Fibroblast of the aortic adventitia (primary cell): ENCODE data around the gene STYXL1. TPM values are rescaled to one million over a fixed set of nuclear protein-coding genes. Genes with fewer than 3 reads are reported as not detected.
"Not testable (repeated sequence)": the region's sequence is repeated elsewhere in the genome, so short reads cannot be mapped to it uniquely, and the experiment has no call there.

Source experiments
- DNase-seq: peaks from one replicate; pipeline ENCODE4 v3.0.0-alpha.2; 2010; ENCODE audit warnings: low read depth
- H3K4me3 ChIP-seq: 2 replicates; pipeline ENCODE4 v1.5.1; 2011; ENCODE audit warnings: low read depth, mild to moderate bottlenecking, control low read depth, low read length, moderate library complexity
- CTCF ChIP-seq: IDR thresholded peaks from 2 replicates; pipeline ENCODE4 v1.5.1; 2011; ENCODE audit warnings: mild to moderate bottlenecking, low read length, control low read depth, inconsistent platforms; ENCODE audit not compliant: insufficient read depth
- total RNA-seq: library from RNA; depleted of rRNA; stranded (reverse); fragments of >200 nt; gene quantifications from 2 replicates; pipeline ENCODE4 v1.2.3, GENCODE V29; 2012; ENCODE audit warnings: low replicate concordance

The STYXL1 gene
- total RNA-seq: 22.2 and 33.2 TPM in 2 replicates

- TF ChIP-seq CTCF: no peak
- H3K4me3 ChIP-seq: peak within 1 kb of the TSS; percentile 73
- DNase-seq: peak; percentile 93
Observed at GRCh38 chr7:76047811-76048667, at the start of gene STYXL1, which contains the start of gene MDH2. Gene STYXL1 (minus strand): TSS chr7:76048000. CDS start chr7:76030523, 17,477 bp downstream. Gene MDH2 (plus strand): TSS chr7:76048106. CDS start chr7:76048161, 55 bp downstream.

GRCh38 chr7:76095908-76096307, 48.1 kb upstream of the STYXL1 start:
- no peak overlapping the region for H3K4me3 ChIP-seq
- DNase-seq: no peak
- no peak for TF ChIP-seq CTCF

- H3K4me3 ChIP-seq, DNase-seq: not testable (repeated sequence)
Observed at GRCh38 chr7:76094326-76094725, 46.5 kb upstream of the STYXL1 start.

- DNase-seq, H3K4me3 ChIP-seq: not testable (repeated sequence)
Observed at GRCh38 chr7:76093531-76093930, 45.7 kb upstream of the STYXL1 start.

- H3K4me3 ChIP-seq: no peak overlapping the region
- DNase-seq: no peak
- TF ChIP-seq CTCF: no peak
Observed at GRCh38 chr7:76091506-76091905, 43.7 kb upstream of the STYXL1 start.

- no peak for TF ChIP-seq CTCF
- no peak overlapping the region for H3K4me3 ChIP-seq
Observed at GRCh38 chr7:76089865-76090475, 42.2 kb upstream of the STYXL1 start.

GRCh38 chr7:76087362-76087791, 39.6 kb upstream of the STYXL1 start:
- H3K4me3 ChIP-seq: not testable (repeated sequence)
- DNase-seq: peak; percentile 98

More at GRCh38 chr7:76089865-76090475, 42.2 kb upstream of the STYXL1 start:
- no peak for DNase-seq

- H3K4me3 ChIP-seq: no peak overlapping the region
- peak; percentile 28 for DNase-seq
- no peak for TF ChIP-seq CTCF
Observed at GRCh38 chr7:76086070-76086469, 38.3 kb upstream of the STYXL1 start.

- H3K4me3 ChIP-seq, DNase-seq: not testable (repeated sequence)
Observed at GRCh38 chr7:76084115-76084514, 36.3 kb upstream of the STYXL1 start.
